K562 (cell line): Measurements from ENCODE around the gene GPM6B. TPM values are rescaled to one million over a fixed set of nuclear protein-coding genes. Genes with fewer than 3 reads are reported as not detected.
A peak's percentile ranks its signal among the peaks of the same experiment; 100 is the strongest.

Source experiments
- BACH1 ChIP-seq: fragments of 200-800 bp; sonication (Bioruptor generic); IDR thresholded peaks from 2 replicates; pipeline ENCODE4 v1.6.1; 2016; ENCODE audit warnings: missing genetic modification characterization, missing compliant biosample characterization
- BRCA1 ChIP-seq, 2 experiments: fragments of 450-650 bp in 1 of 2; sonication (generic) in 1 of 2; formaldehyde crosslinking in 1 of 2; IDR thresholded peaks; 2 replicates each; pipeline versions ENCODE4 v1.5.0 to v1.6.1; 2017 to 2020; ENCODE audit warnings: mild to moderate bottlenecking in 1 of 2, missing genetic modification reagents in 1 of 2
- E2F3 ChIP-seq: fragments of 250-450 bp; sonication (Bioruptor Pico); IDR thresholded peaks from 2 replicates; pipeline ENCODE4 v1.4.0; 2020; ENCODE audit warnings: mild to moderate bottlenecking
- HMG20B ChIP-seq: fragments of 250-450 bp; sonication (Bioruptor Pico); IDR thresholded peaks from 2 replicates; pipeline ENCODE4 v1.5.0; 2021; ENCODE audit warnings: mild to moderate bottlenecking
- KDM5B ChIP-seq: fragments of 200-600 bp; sonication (generic); IDR thresholded peaks from 2 replicates; pipeline ENCODE4 v1.6.1; 2012; ENCODE audit warnings: low read depth, mild to moderate bottlenecking, moderate library complexity, low read length, control low read depth, inconsistent platforms; ENCODE audit not compliant: insufficient replicate concordance
- MED1 ChIP-seq: sonication (generic); formaldehyde crosslinking; IDR thresholded peaks from 2 replicates; pipeline ENCODE4 v1.8.1; 2023; ENCODE audit warnings: missing genetic modification reagents, borderline replicate concordance
- MEF2A ChIP-seq: IDR thresholded peaks from 2 replicates; pipeline ENCODE4 v1.6.1; 2011; ENCODE audit warnings: low read depth, mild to moderate bottlenecking, low read length, moderate library complexity; ENCODE audit not compliant: control insufficient read depth
- MXI1 ChIP-seq: IDR thresholded peaks from 2 replicates; pipeline ENCODE4 v1.6.1; 2011; ENCODE audit warnings: low read depth, mild to moderate bottlenecking, improper control_type of control experiment, low read length
- MYNN ChIP-seq, 2 experiments: sonication (generic); formaldehyde crosslinking in 1 of 2; IDR thresholded peaks; 2 replicates each; pipeline versions ENCODE4 v1.5.0 to v1.6.1; 2016 to 2020; ENCODE audit warnings: antibody characterized with exemption in 1 of 2, missing genetic modification reagents in 1 of 2
- NEUROD1 ChIP-seq: fragments of 150-350 bp; IDR thresholded peaks from 2 replicates; pipeline ENCODE4 v1.6.1; 2014; ENCODE audit warnings: borderline replicate concordance, low read length, low read depth; ENCODE audit not compliant: partially characterized antibody
- NFRKB ChIP-seq: fragments of 450-650 bp; IDR thresholded peaks from 2 replicates; pipeline ENCODE4 v1.6.1; 2016; ENCODE audit warnings: low read depth
- NR4A1 ChIP-seq, 2 experiments: fragments of 250-450 bp in 1 of 2; fragments of 450-650 bp in 1 of 2; sonication (Bioruptor Pico) in 1 of 2; IDR thresholded peaks; 2 replicates each; pipeline versions ENCODE4 v1.4.0 to v1.6.1; 2016 to 2020; ENCODE audit warnings: mild to moderate bottlenecking in 2 of 2, missing compliant biosample characterization in 1 of 2, missing genetic modification characterization in 1 of 2, moderate library complexity in 1 of 2
- PHF20 ChIP-seq: fragments of 450-650 bp; IDR thresholded peaks from 2 replicates; pipeline ENCODE4 v1.6.1; 2018; ENCODE audit not compliant: partially characterized antibody
- PML ChIP-seq: IDR thresholded peaks from 2 replicates; pipeline ENCODE4 v1.6.1; 2012; ENCODE audit warnings: low read length, inconsistent platforms
- POLR2A ChIP-seq: fragments of 450-650 bp; conservative IDR thresholded peaks from 2 replicates; pipeline ENCODE4 v1.6.1; 2016
- POLR2G ChIP-seq: fragments of 200-400 bp; formaldehyde crosslinking; IDR thresholded peaks from 2 replicates; pipeline ENCODE4 v1.6.1; 2017; ENCODE audit warnings: low read depth, mild to moderate bottlenecking, antibody characterized with exemption, low read length, moderate library complexity
- YY1 ChIP-seq, 3 experiments: IDR thresholded peaks; 2 replicates each; pipeline ENCODE4 v1.6.1; 2011; ENCODE audit warnings: low read length in 2 of 3, mild to moderate bottlenecking in 2 of 3, moderate library complexity in 2 of 3, borderline replicate concordance in 1 of 3, control low read depth in 1 of 3, low read depth in 1 of 3; ENCODE audit not compliant: insufficient read depth in 3 of 3, insufficient replicate concordance in 2 of 3, control insufficient read depth in 1 of 3, insufficient read length in 1 of 3; ENCODE audit errors: extremely low read depth in 1 of 3
- polyA plus RNA-seq, 8 experiments: library from polyadenylated mRNA; depleted of rRNA in 4 of 8; stranded (reverse) in 5 of 8; unstranded in 3 of 8; fragments of >200 nt; fragmentation: Nextera tagmentation in 2 of 8; fragmentation: Illumina TruSeq in 1 of 8; extraction: Ambion mirVana in 2 of 8; extraction: Trizol in 1 of 8; gene quantifications; 2 replicates each; pipeline versions ENCODE4 v1.2.1 to v1.2.3, GENCODE V29; 2011 to 2014; ENCODE audit warnings: inconsistent platforms in 1 of 8, missing spikeins in 1 of 8
- total RNA-seq, 7 experiments: library from RNA; depleted of rRNA in 6 of 7; stranded (reverse); fragments of >200 nt in 6 of 7; fragmentation: Illumina TruSeq in 2 of 7; extraction: Trizol in 2 of 7; gene quantifications; 2 replicates each; pipeline versions ENCODE4 v1.2.1 to v1.2.3, GENCODE V29; 2011 to 2021; ENCODE audit warnings: low replicate concordance in 1 of 7

GPM6B gene
- total and polyA plus RNA-seq, 9 of the 15 experiments (the other 6 are each of a cell fraction or from before 2014, with no cell fraction given): 0.14 to 0.32 TPM; not detected in 7

DNA sequence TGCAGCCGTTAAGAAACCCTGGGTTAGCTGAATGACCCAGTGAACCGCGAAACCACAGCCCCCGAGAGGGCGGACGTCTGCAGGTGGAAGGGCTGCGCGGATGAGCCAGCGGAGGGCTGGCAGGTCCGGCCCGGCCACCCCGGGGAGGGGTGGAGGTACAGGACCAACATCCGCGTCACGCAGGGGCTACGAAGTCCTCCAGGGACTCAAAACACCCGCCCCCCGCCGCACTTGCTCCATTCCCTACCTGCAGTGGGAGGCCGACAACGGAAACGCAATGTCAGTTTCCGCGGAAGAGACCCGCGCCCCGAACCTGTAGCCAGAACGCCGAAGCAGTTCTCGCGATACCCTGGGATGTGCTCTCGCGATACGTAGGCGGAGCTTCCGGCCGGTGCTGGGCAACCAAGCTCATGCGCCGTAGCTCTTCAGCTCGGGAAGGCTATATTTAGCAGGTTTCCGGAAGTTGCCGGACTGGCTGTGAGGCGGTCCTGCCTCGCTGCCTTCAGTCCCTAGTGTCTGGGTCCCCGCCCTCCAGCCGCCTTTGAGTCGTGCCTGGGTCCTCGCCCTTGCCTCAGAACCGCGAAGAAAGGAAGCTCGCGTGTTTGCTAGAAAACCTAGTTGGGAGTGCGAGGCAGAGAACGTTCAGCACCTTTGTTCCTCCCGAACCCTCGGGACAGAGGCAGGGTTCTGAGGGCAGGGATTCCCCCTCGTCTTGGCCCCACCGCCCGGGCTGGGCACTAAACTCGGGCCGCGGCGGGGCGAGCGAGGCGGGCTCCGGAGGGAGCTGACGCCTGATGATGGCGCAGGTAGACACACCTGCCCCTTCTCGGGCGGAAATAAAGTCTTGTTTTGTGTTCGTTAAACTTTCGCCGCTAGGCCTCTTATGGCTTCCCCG is 82.4 kb downstream of the GPM6B start, which contains the start of the genes OFD1 and TRAPPC2 (continued):
- TF ChIP-seq HMG20B (CRISPR knock-in tag) (no peak), YY1 (IDR thresholded peaks at IDR 0.05; ENCODE audit: borderline replicate concordance in 1 of 3, control insufficient read depth in 1 of 3, extremely low read depth in 1 of 3, insufficient read depth in 3 of 3, insufficient read length in 1 of 3, insufficient replicate concordance in 2 of 3, low read depth in 1 of 3, low read length in 2 of 3) (peak in 2 of 3 experiments; percentile 8 to 52), PML (peak; percentile 66; the same call in 1 of the 2 replicates), E2F3 (CRISPR knock-in tag) (no peak), NEUROD1 (peak; percentile 63), NR4A1 (CRISPR knock-in tag; IDR thresholded peaks at IDR 0.05) (no peak), NR4A1 (tag; IDR thresholded peaks at IDR 0.05) (no peak), MYNN (IDR thresholded peaks at IDR 0.05) (peak; percentile 45; the same call in 1 of the 2 replicates), MYNN (CRISPR knock-in tag; IDR thresholded peaks at IDR 0.05) (no peak), BACH1 (tag) (no peak), MXI1 (peak; percentile 46), POLR2G (peak; percentile 95), POLR2A (peak; percentile 94), MEF2A (peak; percentile 96), BRCA1 (IDR thresholded peaks at IDR 0.05) (no peak), BRCA1 (CRISPR knock-in tag; IDR thresholded peaks at IDR 0.05) (no peak), PHF20 (peak; percentile 25), KDM5B (peak; percentile 94), MED1 (no peak), NFRKB (0 out of 2 replicates have a peak, but pooled peaks have one; percentile 39)
